ENCODE data around the gene UBE3B.

UBE3B gene

DNA sequence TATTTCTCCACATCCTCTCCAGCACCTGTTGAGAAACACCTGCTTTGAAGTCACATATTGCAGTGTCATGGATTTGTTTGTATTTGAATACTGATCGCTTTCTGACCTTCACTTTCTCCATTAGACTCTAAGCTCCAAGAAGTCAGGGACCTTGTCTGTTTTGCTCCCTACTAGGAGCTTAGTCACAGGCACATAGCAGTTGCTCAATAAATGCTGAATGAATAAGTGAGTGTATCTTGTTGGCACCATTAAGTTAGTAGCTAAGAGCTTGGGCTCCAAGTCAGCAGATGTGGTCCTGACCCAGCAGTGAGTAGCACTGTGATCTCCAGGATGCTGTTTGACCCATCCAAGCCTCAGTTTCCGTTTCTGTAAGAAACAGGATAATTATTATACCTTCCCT, 106.3 kb downstream of the UBE3B start:
- Histone ChIP-seq H3K27me3 (ENCODE audit: insufficient read depth, low read length, poor library complexity) (no peaks in the 10 kb centered on the region), H4K5ac (ENCODE audit: low read length) (no peak overlapping the region), H3K9ac (ENCODE audit: low read length) (no peak overlapping the region), H3K4me2 (ENCODE audit: low read length) (no peak overlapping the region), H3K23ac (ENCODE audit: low read length) (no peak overlapping the region), H3K56ac (ENCODE audit: low read length) (no peak overlapping the region), H2BK5ac (ENCODE audit: low read length) (no peak overlapping the region), H3K4me3 (ENCODE audit: low read length) (no peak overlapping the region), H3K79me1 (ENCODE audit: low read length) (peaks cover 3% of the 10 kb centered on the region), H3K4me1 (ENCODE audit: control insufficient read depth, low read depth, low read length) (no peaks in the 10 kb centered on the region), H2BK120ac (ENCODE audit: low read depth, low read length) (no peak overlapping the region), H2AK5ac (ENCODE audit: low read length) (no peak overlapping the region), H3K4ac (ENCODE audit: low read depth, low read length) (no peak overlapping the region), H3K27ac (ENCODE audit: low read depth, low read length) (no peak overlapping the region), H3K79me2 (ENCODE audit: control insufficient read depth, insufficient read depth, low read length) (no peaks in the 10 kb centered on the region), H3K36me3 (ENCODE audit: control insufficient read depth, insufficient read depth, low read length) (peaks cover 14% of the 10 kb centered on the region), H3K18ac (ENCODE audit: low read length) (no peak overlapping the region), H4K8ac (ENCODE audit: low read depth, low read length) (no peak overlapping the region), H2BK15ac (replicated peaks; ENCODE audit: low read depth) (no peak overlapping the region)
- DNase-seq = no peak
- WGBS (ENCODE audit: extremely low coverage, insufficient coverage, low lambda C conversion rate) = no CpG with 5 or more reads among the region's 2 CpGs
